Measurements from ENCODE around the gene MICOS13.

Gene MICOS13

DNA sequence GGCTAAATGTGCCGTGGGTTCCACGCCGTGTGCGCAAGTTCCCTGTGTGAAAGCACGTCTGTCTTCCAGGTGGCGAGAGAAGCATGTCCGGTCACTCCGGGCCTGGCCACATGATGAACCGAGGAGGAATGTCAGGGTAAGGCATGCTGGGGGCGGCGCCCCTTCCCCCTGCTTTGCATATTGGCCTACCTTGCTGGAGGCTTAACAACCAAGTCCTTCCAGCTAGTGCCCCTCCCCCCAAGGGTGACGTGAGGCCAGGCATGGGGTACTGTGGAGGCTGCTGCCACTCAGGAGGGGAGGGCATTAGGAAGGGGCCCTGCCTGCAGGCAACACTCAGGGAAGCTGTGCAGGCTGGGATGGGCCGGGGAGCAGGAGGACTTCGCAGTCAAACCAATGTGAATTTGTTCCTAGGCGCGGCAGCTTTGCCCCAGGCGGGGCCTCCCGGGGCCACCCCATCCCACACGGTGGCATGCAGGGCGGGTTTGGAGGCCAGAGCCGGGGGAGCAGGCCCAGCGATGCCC lies 12.5 kb downstream of the MICOS13 start:
- DNase-seq (ENCODE audit: low read depth, low spot score), result peak; percentile 48

DNA sequence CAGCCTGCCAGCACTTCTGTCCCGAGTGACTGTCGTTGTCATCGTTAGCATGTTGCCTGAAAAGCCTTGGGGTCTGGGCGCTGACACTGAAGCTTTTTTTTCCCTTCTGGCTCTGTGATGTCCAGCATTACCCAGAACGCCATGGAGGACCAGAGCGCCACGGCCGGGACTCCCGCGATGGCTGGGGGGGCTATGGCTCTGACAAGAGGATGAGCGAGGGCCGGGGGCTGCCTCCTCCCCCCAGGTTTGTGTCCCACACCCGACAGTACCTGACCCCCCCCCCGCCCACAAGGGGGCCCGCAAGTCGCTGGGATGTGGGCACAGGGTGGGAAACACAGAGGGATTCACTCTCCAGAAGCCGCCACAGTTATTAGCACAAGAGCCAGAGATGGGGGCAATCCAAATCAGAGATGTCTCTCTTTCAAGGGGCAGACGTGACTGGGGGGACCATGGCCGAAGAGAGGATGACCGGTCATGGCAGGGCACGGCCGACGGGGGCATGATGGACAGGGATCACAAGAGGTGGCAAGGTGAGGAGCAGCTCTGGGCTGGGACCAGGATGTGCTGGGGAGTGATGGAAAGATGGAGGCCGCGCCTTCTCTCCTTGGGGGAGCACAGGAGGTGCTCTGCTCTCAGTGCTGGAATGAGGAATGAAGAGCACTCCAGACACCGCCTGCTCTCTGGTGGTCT lies 13.2 kb downstream of the MICOS13 start:
- no peak for DNase-seq (ENCODE audit: low read depth, low spot score)

DNA sequence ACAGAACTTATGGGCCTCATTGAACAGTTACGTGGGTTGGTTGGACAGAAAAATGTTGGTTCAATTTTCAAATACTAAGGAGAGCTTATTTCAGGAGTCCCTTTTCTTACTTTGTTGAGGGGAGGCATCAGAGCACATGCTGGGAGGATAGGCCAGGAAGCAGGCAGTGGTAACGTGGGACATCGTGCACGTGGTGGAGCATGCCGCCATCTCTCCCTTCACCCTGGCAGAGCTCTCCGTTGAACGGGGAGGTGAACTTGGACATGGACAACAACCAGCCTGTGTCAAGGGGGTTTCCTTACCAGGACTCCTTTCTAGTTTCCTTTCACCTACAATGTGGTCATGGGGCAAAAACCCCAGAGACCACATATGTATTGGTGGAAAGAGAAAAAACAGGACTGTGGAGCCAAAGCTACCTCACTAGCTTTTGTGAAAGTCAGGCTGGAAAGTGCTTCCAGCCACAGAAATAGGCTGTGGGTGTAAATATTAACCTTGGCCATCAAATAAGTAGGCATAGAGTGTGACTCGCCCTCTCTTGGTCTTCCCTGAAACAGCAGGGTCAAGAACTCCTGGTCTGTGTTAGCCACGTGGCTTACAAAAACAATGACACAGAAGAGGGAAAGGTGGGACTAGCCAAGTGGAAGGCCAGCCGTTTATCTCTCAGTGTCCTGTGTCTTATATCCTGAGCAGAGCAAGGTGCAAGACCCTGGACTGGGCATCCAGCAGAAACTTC lies 14.4 kb downstream of the MICOS13 start:
- no peak for DNase-seq (ENCODE audit: low read depth, low spot score)

DNA sequence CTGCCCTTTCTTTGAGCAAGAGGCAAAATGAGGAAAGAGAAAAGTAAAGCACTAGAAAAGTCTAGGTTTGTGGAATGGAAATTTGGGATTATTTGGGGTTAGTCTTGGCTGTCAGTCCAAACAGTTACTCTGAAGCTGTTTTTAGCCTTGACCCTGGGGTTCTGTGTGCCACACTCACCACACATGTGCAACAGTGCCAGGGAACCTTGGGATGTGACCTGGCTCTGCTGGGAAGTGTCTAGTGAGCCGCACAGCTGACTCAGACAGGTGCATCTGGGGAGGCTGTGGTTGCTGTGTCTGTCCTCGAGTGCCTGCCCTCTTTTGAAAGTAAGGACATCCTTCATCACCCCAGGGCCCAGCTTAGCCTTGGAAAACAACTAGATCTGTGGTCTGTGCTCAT lies 15.8 kb downstream of the MICOS13 start:
- DNase-seq (ENCODE audit: low read depth, low spot score), result no peak

DNA sequence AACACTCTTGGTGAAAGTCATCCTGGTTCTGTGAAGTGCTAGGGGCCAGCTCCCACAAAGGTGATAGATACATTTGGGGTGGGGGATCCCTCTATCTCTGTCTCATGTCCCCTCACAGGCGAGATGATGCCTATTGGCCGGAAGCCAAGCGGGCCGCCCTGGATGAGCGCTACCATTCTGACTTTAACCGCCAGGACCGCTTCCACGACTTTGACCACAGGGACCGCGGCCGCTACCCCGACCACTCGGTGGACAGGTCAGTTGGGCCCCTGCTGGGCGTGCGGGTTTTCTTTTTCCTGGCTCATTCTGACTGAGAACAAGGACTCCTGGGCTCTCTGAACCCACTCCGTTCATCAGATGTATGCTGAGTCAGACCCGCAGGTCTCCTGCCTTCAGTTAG lies 16.4 kb downstream of the MICOS13 start:
- DNase-seq (ENCODE audit: low read depth, low spot score), result no peak

DNA sequence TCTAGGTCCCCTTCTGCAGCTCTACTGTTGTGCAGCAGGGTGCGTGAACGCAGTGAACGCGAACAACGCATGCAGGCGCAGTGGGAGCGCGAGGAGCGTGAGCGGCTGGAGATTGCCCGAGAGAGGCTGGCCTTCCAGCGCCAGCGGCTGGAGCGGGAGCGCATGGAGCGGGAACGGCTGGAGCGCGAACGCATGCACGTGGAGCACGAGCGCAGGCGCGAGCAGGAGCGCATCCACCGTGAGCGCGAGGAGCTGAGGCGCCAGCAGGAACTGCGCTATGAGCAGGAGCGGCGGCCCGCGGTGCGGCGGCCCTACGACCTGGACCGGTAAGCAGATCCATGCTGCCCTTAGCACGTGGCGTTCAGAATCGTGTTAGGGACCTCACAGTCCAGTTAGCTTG lies 18.8 kb downstream of the MICOS13 start:
- no peak for DNase-seq (ENCODE audit: low read depth, low spot score)

DNA sequence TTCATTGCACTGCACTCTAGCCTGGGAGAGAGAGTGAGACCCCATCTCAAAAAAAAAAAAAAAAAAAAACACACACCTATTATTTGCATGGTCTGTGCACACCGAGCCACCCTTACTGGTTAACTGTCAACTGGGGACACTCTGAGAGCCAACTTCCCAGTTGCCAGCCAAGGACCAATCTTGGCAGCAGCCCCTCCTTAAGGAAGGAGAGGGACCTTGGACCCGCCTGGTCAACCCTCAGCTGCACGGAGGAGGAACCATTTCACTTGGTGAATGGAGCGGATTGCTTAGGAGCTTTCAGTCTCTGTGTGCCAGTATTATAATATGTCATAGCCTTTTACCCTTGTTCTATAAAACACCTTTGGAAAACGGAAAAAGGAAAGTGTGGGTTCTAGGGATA lies 24.9 kb downstream of the MICOS13 start:
- DNase-seq (ENCODE audit: low read depth, low spot score), result no peak

DNA sequence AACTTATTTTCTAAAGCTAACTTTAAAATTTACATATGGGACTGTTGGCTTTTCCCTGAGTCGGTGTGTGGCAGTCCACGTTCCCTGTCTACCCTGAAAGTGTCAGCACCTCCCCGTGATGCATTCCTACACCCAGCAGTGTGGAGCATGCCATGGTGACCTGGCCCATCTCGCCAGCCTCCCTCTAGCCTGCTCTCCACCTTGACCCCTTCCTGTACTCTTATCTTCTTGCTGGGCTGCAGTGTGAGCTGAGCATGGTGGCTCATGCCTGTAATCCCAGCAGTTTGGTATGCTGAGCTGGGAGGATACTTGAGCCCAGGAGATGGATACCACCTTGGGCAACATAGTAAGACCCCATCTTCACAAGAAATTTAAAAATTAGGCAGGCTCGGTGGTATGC lies 25.4 kb downstream of the MICOS13 start:
- no peak for DNase-seq (ENCODE audit: low read depth, low spot score)

DNA sequence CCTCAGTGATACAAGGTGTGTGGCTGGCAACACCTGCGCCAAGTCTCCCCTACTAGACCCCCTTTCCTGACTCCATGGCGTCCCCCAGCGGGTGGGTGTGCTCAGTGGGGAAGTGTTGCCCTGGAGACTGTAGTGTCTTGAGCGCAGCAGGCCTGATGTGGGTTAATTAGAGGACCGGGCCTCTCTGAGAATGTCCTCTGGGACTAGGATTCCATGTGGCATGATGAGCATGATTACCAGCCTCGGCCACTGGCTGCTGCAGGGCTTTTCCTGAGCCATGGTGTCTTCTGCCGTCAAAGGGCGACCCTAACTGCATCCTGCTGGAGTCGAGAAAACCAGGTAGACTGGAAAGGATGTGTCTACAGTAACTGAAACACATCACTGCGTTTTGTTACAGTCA lies 28.1 kb downstream of the MICOS13 start:
- no peak for DNase-seq (ENCODE audit: low read depth, low spot score)

DNA sequence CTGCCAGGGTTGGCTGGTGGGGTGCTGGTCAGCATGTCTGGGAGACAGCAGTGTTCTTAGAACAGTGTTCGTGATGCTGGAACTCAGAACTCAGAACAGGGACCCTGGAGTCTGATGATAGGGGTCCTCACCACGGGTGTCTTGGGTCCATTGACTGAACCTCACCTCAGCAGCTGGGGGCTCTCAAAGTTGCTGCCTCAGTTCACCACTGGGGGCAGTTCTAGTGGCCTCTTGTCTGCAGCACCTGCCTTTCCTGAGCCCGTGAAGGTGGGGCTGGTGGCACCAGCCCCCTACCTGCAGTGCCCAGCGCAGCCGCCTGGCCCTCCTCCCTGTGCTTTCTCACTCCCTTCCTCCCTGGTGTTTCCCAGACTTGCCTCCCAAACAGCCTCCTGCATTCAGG lies 29.0 kb downstream of the MICOS13 start:
- DNase-seq (ENCODE audit: low read depth, low spot score), result no peak

DNA sequence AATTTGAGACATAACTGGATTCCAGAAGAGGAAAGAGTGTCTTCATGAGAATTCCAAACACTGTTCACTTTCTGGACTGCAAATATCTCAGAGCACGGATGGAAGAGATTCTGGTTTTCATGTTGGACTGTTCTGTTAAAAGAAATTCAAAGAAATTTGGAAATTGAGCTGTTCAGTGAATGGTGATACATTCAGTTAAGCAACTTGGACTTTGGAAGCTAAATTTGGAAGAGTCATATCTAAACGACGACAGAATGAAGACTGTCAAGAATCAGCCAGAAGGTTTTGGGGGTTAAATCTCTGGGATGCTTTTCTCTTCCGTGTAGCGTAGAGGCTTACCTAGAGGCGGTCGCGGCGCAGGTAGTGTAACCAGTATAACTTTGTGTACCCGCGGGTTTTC lies 31.9 kb downstream of the MICOS13 start:
- no peak for DNase-seq (ENCODE audit: low read depth, low spot score)

DNA sequence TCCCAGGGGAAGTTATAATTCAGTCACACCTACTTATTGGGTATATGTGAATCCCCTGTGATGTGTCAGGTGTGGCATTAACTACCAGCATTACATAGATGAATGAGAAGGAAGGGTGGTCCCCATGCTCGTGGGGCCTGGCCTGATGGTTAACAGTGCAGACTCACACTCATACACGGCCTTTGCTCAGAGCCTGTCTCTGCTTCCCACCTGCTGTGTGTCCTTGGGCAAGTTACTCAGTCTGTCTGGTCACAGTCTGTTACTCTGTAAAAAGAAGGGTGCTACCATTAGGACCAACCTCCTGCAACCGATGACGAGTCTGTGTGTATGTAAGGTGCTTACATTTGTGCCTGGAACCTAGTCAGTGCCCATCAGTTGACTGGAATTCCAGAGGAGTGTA lies 33.6 kb downstream of the MICOS13 start:
- DNase-seq (ENCODE audit: low read depth, low spot score), result no peak

DNA sequence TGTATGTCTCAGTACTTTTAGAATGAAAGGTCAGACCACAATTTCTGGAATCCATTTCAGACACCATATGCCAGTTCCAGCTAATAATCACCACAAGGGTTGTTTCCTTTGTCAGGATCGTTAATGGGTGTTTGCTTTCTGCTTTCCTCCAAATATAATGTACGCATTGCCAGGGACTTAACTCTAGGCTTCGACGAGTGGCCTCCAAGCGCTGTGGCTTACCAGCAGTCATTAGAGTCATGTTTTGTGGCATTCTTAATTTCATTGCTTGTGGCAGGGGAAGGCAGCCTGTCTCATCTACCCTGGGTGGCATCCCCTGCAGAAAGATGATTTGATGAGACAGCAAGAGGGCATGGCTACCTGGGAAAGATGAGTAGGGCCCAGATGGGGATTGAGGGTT lies 34.9 kb downstream of the MICOS13 start:
- DNase-seq (ENCODE audit: low read depth, low spot score), result no peak

DNA sequence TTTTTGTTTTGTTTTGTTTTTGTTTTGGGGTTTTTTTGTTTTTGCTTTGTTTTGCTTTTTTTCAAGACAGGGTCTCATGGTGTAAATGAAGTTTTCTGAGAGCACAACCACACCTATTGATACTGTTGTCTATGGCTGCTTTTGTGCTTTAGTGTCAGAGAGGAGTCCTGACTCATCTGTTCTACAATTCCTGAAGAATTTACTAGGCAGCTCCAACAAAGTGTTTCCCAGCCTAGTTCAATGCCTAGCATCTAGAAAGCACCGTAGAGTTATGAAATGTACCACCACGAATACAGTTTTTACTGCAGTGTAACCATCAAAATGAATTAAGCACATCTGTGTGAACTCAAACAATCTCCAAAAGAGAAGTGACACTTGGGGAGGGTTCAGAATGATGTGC lies 36.3 kb downstream of the MICOS13 start:
- DNase-seq (ENCODE audit: low read depth, low spot score), result no peak

DNA sequence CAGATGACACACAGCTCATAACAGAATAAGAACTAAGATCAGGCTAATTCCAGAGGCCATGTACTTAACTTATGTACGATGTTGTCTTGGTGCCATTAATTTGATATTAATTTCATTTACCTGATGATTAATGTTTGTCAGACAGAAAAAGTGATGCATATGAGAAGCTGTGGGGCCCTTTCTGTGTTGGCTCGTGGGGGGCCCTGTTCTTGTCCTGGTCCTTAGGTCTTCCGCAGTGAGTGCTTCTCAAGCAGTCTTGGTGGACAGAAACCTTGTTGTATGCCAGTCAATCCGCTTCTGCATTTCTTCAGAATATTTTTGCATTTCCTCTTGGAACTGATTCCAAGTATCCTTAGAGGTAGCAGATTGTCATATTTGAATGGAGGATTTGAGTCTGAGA lies 37.3 kb downstream of the MICOS13 start:
- DNase-seq (ENCODE audit: low read depth, low spot score), result no peak

DNA sequence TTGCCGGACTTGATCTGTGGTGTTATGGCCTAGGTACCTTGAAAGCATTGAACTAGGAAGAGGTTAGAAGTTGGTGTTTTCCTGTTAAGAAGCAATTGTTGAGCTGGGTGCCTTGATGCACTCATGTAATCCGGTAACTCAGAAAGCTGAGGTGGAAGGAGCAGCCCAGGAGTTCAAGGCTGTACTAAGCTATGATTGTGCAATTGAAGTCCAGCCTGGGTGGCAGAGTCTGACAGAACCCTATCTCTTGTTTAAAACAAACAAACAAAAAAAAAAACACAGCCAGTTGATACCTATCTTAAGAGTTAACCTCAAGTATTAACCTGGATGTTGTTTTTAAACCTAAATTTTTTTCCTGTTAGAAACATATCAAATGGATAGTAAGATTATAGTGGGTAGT lies 38.1 kb downstream of the MICOS13 start:
- DNase-seq (ENCODE audit: low read depth, low spot score), result no peak

DNA sequence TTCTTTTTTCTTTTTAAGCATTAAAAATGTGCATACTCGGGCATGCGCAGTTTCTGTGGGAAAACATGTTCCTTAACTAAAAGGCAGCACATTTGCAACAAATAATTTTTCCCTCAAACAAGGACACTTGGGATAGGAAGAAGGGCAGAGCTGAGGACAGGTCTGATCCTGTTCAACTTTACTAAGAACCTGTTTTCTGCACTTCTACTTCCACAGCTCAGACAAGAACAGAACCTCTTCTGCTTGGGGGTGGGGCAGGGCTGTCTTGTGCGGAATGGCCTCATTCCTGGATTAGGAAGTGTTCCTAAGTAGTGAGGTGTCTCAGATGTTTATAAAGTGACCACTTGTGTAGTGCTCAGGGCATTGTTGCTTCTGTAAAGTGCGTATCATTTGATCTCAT lies 39.1 kb downstream of the MICOS13 start:
- DNase-seq (ENCODE audit: low read depth, low spot score), result no peak

DNA sequence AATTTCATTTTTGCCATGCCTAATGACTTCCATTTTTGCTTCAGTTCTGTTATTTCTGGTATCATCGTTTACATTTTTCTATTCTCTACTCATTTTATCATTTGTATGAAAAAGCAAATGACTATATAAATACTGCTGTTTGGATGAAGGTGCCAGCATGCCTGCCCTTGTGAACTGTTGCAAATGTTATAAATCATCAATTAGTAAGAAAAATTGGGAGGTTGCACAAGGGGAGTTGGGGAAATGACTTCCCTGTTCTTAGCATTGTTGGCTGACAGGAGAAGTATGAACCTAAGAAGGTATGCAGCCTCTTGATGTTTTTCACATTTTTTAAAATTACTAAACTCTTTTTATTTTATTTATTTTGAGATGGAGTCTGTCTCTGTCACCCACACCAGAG lies 42.3 kb downstream of the MICOS13 start:
- no peak for DNase-seq (ENCODE audit: low read depth, low spot score)

DNA sequence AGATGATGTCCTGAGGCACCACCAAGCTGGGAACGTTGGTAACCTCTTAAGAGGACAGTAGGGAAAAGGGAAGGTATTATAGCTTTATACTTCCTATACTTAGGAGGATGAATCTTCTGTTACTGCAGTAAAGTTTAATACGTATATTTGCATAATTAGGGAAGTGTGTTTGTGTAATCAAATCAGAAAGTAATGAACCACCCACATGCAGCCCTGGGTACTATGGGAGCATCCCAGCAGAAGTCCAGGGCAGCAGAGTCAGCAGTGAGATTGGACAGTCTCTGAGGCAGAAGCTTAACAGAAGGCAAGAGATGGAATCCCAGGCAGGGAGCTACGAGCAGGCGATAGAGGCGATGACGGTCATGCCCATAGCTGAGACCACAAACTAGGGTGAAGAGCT lies 44.9 kb downstream of the MICOS13 start:
- DNase-seq (ENCODE audit: low read depth, low spot score), result no peak

DNA sequence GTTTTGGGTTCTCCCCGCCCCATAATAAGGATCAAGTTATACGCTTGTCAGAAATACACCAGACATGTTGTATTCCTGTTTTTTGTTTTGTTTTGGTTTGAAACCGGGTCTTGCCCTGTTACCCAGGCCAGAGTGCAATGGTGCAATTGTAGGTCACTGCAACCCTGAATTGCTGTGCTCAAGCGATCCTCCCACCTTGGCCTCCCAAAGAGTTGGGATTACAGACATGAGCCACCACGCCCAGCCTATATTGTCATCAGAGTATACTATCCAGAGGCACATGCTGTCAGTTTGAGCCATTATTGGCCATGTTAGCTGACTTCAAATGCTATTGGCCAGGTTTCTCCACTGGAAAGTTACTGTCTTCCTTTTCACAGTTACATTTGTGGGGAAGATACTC lies 47.7 kb downstream of the MICOS13 start:
- no peak for DNase-seq (ENCODE audit: low read depth, low spot score)

DNA sequence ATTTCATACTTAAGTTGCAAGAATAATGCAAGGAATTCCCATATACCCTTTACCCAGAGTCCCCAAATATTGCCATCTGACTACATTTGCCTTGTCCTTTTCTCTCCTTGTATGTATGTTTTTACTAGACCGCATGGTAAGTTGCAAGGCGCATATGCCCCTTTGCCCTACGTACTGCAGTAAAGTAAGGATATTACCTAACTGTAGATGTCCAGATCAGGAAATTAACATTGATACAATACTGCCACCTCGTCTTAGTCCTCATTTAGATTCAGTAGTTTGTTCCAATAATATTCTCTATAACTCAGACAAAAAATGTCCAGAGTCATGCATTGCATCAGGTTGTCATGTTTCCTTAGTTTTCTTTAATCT lies 48.1 kb downstream of the MICOS13 start:
- no peak for DNase-seq (ENCODE audit: low read depth, low spot score)

DNA sequence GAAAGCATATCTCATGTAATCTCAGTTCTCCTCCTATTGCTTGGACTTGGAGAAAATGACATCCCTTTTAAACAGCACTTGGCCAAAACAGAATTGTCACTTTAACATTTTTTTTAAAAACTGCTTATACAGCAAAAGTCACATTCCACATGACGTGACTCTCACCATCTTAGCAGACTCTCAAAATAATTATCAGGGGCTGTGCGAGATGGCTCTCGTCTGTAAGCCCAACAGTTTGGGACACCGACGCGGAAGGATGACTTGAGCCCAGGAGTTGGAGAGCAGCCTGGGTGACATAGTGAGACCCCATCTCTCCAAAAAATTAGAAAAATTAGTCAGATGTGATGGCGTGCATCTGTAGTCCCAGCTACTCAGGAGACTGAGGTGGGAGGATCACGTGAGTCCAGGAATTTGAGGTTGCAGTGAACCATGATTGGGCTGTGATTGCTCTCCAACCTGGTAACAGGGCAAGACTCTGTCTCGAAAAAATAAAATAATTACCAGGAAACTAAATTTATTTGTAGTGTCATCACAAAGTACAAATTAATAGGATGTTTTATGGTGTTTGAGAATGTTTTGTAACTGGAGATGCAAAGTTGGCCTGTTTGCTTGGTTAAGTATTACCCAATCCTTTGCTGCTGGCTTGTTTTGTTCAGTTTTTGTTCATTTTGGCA lies 48.6 kb downstream of the MICOS13 start:
- no peak for DNase-seq (ENCODE audit: low read depth, low spot score)

DNA sequence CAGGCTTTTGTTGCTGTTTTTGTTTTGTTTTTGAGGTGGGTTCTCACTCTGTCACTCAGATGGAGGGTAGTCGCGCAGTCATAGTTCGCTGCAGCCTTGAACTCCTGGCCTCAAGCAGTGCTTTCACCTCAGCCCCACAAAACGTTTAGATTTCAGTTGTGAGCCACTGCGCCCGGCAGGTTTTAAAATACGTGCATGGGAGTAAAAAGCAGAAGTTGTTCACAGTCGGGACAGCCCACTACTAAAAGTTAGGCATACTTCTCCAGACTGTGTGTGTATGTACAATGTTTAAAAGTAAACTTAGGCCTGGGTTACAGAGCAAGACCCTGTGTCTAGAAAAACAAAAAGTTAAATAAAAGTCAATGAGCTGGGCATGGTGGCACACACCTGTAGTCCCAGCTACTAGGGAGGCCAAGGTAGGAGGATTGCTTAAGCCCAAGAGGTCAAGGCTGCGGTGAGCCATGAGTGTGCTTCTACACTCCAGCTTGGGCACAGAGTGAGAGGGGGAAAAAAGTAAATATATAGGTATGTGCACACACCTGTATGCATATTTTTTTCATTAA lies 51.3 kb downstream of the MICOS13 start:
- no peak for DNase-seq (ENCODE audit: low read depth, low spot score)

All from iPS DF 19.7 (cell line).